Esophagus muscularis mucosa (tissue), 4 donors: Measurements from ENCODE around the gene MAN2C1. TPM values are rescaled to one million over a fixed set of nuclear protein-coding genes. Genes with fewer than 3 reads are reported as not detected.

Experiments used
- DNase-seq: peaks from one replicate; pipeline ENCODE4 v3.0.0-alpha.2; 2017; ENCODE audit errors: extremely low spot score
- H3K27ac ChIP-seq, 4 donors: fragments of 200-600 bp; sonication (generic); replicated peaks in 1 of 4; 1 replicate in 3 of 4; 2 replicates in 1 of 4; pipeline ENCODE4 v1.5.1; 2016 to 2019; ENCODE audit warnings: mild to moderate bottlenecking in 1 of 4
- H3K27me3 ChIP-seq, 4 donors: fragments of 200-600 bp; sonication (generic); one replicate each; pipeline versions ENCODE4 v1.5.1 to v1.6.0; 2016 to 2019
- H3K36me3 ChIP-seq, 4 donors: fragments of 200-600 bp; sonication (generic); one replicate each; pipeline ENCODE4 v1.5.1; 2016 to 2019
- H3K4me1 ChIP-seq, 4 donors: fragments of 200-600 bp; sonication (generic); one replicate each; pipeline ENCODE4 v1.5.1; 2016 to 2019
- H3K4me3 ChIP-seq, 4 donors: fragments of 200-600 bp; sonication (generic); 1 replicate in 2 of 4; 2 replicates in 2 of 4; pipeline ENCODE4 v1.5.1; 2016 to 2019; ENCODE audit warnings: mild to moderate bottlenecking in 4 of 4, moderate library complexity in 1 of 4
- H3K9me3 ChIP-seq, 4 donors: fragments of 200-600 bp; sonication (generic); 1 replicate in 3 of 4; 2 replicates in 1 of 4; pipeline ENCODE4 v1.5.1; 2016 to 2019
- CTCF ChIP-seq, 3 experiments: fragments of 200-600 bp in 2 of 3; fragments of 450-650 bp in 1 of 3; sonication (generic) in 2 of 3; IDR thresholded peaks; one replicate each; pipeline ENCODE4 v1.5.1; 2017 to 2019; ENCODE audit warnings: antibody characterized with exemption in 3 of 3, mild to moderate bottlenecking in 2 of 3, moderate library complexity in 1 of 3
- EP300 ChIP-seq: sonication (generic); formaldehyde crosslinking; IDR thresholded peaks from one replicate; pipeline ENCODE4 v1.6.1; 2017; ENCODE audit warnings: antibody characterized with exemption
- POLR2A ChIP-seq: fragments of 450-650 bp; IDR thresholded peaks from one replicate; pipeline ENCODE4 v1.6.1; 2017; ENCODE audit warnings: antibody characterized with exemption, moderate library complexity, mild to moderate bottlenecking, low read depth
- POLR2AphosphoS5 ChIP-seq, 2 donors: sonication (generic); formaldehyde crosslinking; IDR thresholded peaks; one replicate each; pipeline ENCODE4 v1.6.1; 2017; ENCODE audit warnings: antibody characterized with exemption in 2 of 2
- WGBS: methylation state at CpG from one replicate; pipeline ENCODE4 v1.1.5; 2018; 5-methylcytosine and 5-hydroxymethylcytosine counted together
- intact Hi-C: fragments of 100-400 bp; cut with DNase I; formaldehyde crosslinking; loops from one replicate; pipeline ENCODE4 v1.15.1; 2023
- total RNA-seq, 4 donors: library from RNA; depleted of rRNA; stranded (reverse); fragments of >200 nt; gene quantifications; one replicate each; pipeline versions ENCODE4 v1.1.0 to v1.2.1, GENCODE V29; 2016

Gene MAN2C1
- total RNA-seq, 4 donors from 2014 or later, result 67.4 to 163 (median 125) TPM

- DNase-seq, result no peak
- H3K4me1 ChIP-seq, result peaks cover 20 to 29% (median 21%) of the 10 kb centered on the region in 4 donors
- TF ChIP-seq POLR2AphosphoS5 (IDR thresholded peaks at IDR 0.05) (no peak), EP300 (no peak), CTCF (IDR thresholded peaks at IDR 0.05) (no peak), POLR2A (no peak)
- H3K36me3 ChIP-seq, result peaks cover 38 to 74% (median 64%) of the 10 kb centered on the region in 4 donors
- intact Hi-C loops, result loop anchor here (5.0 to 10.0 kb wide), 2 partner anchors 278 to 435 kb away; partner anchors contain the start of genes IMP3 and SNX33
- H3K27ac ChIP-seq, result peak overlapping the region in 2 of 4 donors; percentile 95 to 100
- no peaks in the 10 kb centered on the region for H3K27me3 ChIP-seq
- no peaks in the 10 kb centered on the region for H3K9me3 ChIP-seq
- H3K4me3 ChIP-seq, result no peak overlapping the region
Observed at GRCh38 chr15:75367006-75367405, 1.4 kb downstream of the MAN2C1 start.

GRCh38 chr15:75366163-75366562 is 2.2 kb downstream of the MAN2C1 start:
- Histone ChIP-seq H3K9me3 (no peaks in the 10 kb centered on the region), H3K27me3 (no peaks in the 10 kb centered on the region), H3K4me3 (no peak overlapping the region), H3K27ac (no peak overlapping the region), H3K36me3 (peaks cover 30 to 74% (median 64%) of the 10 kb centered on the region in 4 donors), H3K4me1 (peaks cover 20 to 29% (median 21%) of the 10 kb centered on the region in 4 donors)
- TF ChIP-seq EP300 (no peak), POLR2AphosphoS5 (IDR thresholded peaks at IDR 0.05) (no peak), CTCF (IDR thresholded peaks at IDR 0.05) (no peak), POLR2A (no peak)
- intact Hi-C loops, result loop anchor here (5.0 to 10.0 kb wide), 2 partner anchors 279 to 436 kb away; partner anchors contain the start of genes IMP3 and SNX33
- 94% methylated on average over 3 of the region's 3 CpGs for WGBS
- no peak for DNase-seq

- no peak overlapping the region for H3K4me3 ChIP-seq
- no peak overlapping the region for H3K27ac ChIP-seq
- TF ChIP-seq CTCF (IDR thresholded peaks at IDR 0.05) (no peak), EP300 (no peak), POLR2A (no peak), POLR2AphosphoS5 (IDR thresholded peaks at IDR 0.05) (no peak)
- no peaks in the 10 kb centered on the region for H3K9me3 ChIP-seq
- H3K27me3 ChIP-seq, result no peaks in the 10 kb centered on the region
- H3K4me1 ChIP-seq, result peaks cover 20 to 27% (median 21%) of the 10 kb centered on the region in 4 donors
- H3K36me3 ChIP-seq, result peaks cover 29 to 76% (median 72%) of the 10 kb centered on the region in 4 donors
- intact Hi-C loops, result loop anchor here (5.0 to 10.0 kb wide), 2 partner anchors 280 to 437 kb away; partner anchors contain the start of genes IMP3 and SNX33
- 98% methylated on average over 6 of the region's 6 CpGs for WGBS
- DNase-seq, result no peak
Observed at GRCh38 chr15:75364881-75365280, 3.5 kb downstream of the MAN2C1 start.

- H3K9me3 ChIP-seq, result no peaks in the 10 kb centered on the region
- peaks cover 11 to 16% (median 13%) of the 10 kb centered on the region in 4 donors for H3K4me1 ChIP-seq
- 100% methylated on average over 5 of the region's 9 CpGs for WGBS
- no peak for DNase-seq
- no peaks in the 10 kb centered on the region for H3K27me3 ChIP-seq
- no peak overlapping the region for H3K4me3 ChIP-seq
- peaks cover 38 to 86% (median 83%) of the 10 kb centered on the region in 4 donors for H3K36me3 ChIP-seq
- no peak overlapping the region for H3K27ac ChIP-seq
- TF ChIP-seq CTCF (IDR thresholded peaks at IDR 0.05) (no peak), EP300 (no peak), POLR2AphosphoS5 (IDR thresholded peaks at IDR 0.05) (no peak), POLR2A (no peak)
- intact Hi-C loops, result loop anchor here (10.0 kb wide), 1 partner anchor 281 kb away; the partner anchor contains the start of genes IMP3 and SNX33
Observed at GRCh38 chr15:75363786-75364185, 4.6 kb downstream of the MAN2C1 start.
